Transverse colon (tissue), 4 donors: ENCODE data around the gene SLC6A8. TPM values are rescaled to one million over a fixed set of nuclear protein-coding genes. Genes with fewer than 3 reads are reported as not detected.

Source experiments
- DNase-seq: peaks from one replicate; pipeline ENCODE4 v3.0.0-alpha.2; 2019
- H3K27ac ChIP-seq, 4 donors: fragments of 200-600 bp; sonication (generic); 2 replicates each; pipeline ENCODE4 v1.5.1; 2016 to 2018; ENCODE audit warnings: inconsistent platforms in 4 of 4
- H3K27me3 ChIP-seq: fragments of 200-600 bp; sonication (generic); 2 replicates; pipeline ENCODE4 v1.5.1; 2017; ENCODE audit warnings: inconsistent platforms
- H3K36me3 ChIP-seq, 4 donors: fragments of 200-600 bp; sonication (generic); 2 replicates each; pipeline ENCODE4 v1.5.1; 2017 to 2019; ENCODE audit warnings: inconsistent platforms in 4 of 4
- H3K4me1 ChIP-seq, 4 donors: fragments of 200-600 bp; sonication (generic); 2 replicates each; pipeline ENCODE4 v1.5.1; 2017 to 2020; ENCODE audit warnings: inconsistent platforms in 4 of 4
- H3K4me3 ChIP-seq, 4 donors: fragments of 200-600 bp; sonication (generic); 1 replicate in 1 of 4; 2 replicates in 3 of 4; pipeline versions ENCODE4 v1.5.1 to v1.6.1; 2017 to 2019; ENCODE audit warnings: inconsistent platforms in 4 of 4
- H3K9me3 ChIP-seq, 2 donors: fragments of 200-600 bp; sonication (generic); 2 replicates each; pipeline ENCODE4 v1.5.1; 2017 to 2019; ENCODE audit warnings: inconsistent platforms in 2 of 2
- CTCF ChIP-seq, 5 experiments: fragments of 200-600 bp in 3 of 5; fragments of 450-650 bp in 2 of 5; sonication (generic) in 3 of 5; IDR thresholded peaks; 1 replicate in 2 of 5; 2 replicates in 3 of 5; pipeline ENCODE4 v1.5.1; 2016 to 2017; ENCODE audit warnings: antibody characterized with exemption in 5 of 5, inconsistent platforms in 3 of 5, mild to moderate bottlenecking in 2 of 5, moderate library complexity in 1 of 5
- EP300 ChIP-seq: sonication (generic); formaldehyde crosslinking; IDR thresholded peaks from one replicate; pipeline ENCODE4 v1.6.1; 2017; ENCODE audit warnings: antibody characterized with exemption, low read depth
- POLR2A ChIP-seq: fragments of 450-650 bp; IDR thresholded peaks from one replicate; pipeline ENCODE4 v1.6.1; 2016; ENCODE audit warnings: antibody characterized with exemption, mild to moderate bottlenecking, moderate library complexity
- POLR2AphosphoS5 ChIP-seq, 3 donors: sonication (generic); formaldehyde crosslinking; IDR thresholded peaks; one replicate each; pipeline ENCODE4 v1.6.1; 2016; ENCODE audit warnings: antibody characterized with exemption in 3 of 3
- WGBS, 2 donors: methylation state at CpG; one replicate each; pipeline ENCODE4 v1.1.5; 2018; ENCODE audit warnings: low coverage in 1 of 2; 5-methylcytosine and 5-hydroxymethylcytosine counted together
- in situ Hi-C, 4 donors: fragments of 200-750 bp; cut with MboI; loops; one replicate each; pipeline versions ENCODE4 v1.15.0 to v1.15.1; 2017; ENCODE audit warnings: low sequenced_read_pairs in 3 of 4, low pct_ligation_motif_present in 1 of 4, low pct_unique_long_range_greater_than_20kb in 1 of 4
- intact Hi-C: fragments of 100-400 bp; cut with DNase I; formaldehyde crosslinking; loops from one replicate; pipeline ENCODE4 v1.15.1; 2023; ENCODE audit warnings: low total_unique reads
- total RNA-seq, 4 donors: library from RNA; depleted of rRNA; stranded (reverse); fragments of >200 nt; gene quantifications; one replicate each; pipeline ENCODE4 v1.1.0, GENCODE V29; 2016

SLC6A8 gene
- total RNA-seq, 4 donors from 2014 or later: 61.1 to 332 (median 197) TPM

GRCh38 chrX:153667281-153667955 is 20.3 kb upstream of the SLC6A8 start:
- Histone ChIP-seq H3K36me3 (no peaks in the 10 kb centered on the region), H3K27ac (no peak overlapping the region), H3K9me3 (no peaks in the 10 kb centered on the region), H3K27me3 (peaks cover 16% of the 10 kb centered on the region), H3K4me1 (peaks cover 0 to 2% (median 0%) of the 10 kb centered on the region in 4 donors), H3K4me3 (peak overlapping the region in 1 of 4 donors; percentile 14)
- TF ChIP-seq EP300 (no peak), CTCF (IDR thresholded peaks at IDR 0.05) (no peak), POLR2A (no peak), POLR2AphosphoS5 (IDR thresholded peaks at IDR 0.05) (no peak)
- intact Hi-C loops (no loop called here), in situ Hi-C loops (loop anchor here (10.0 to 25.0 kb wide), 3 partner anchors 105 to 705 kb away; no protein-coding TSS in a partner anchor)
- 72% methylated on average over 11 of the region's 11 CpGs; no CpG with 5 or more reads in 1 of the 2 donors for WGBS, 2 donors
- no peak for DNase-seq

- peak overlapping the region in 1 of 4 donors; percentile 14 for H3K4me3 ChIP-seq
- no peaks in the 10 kb centered on the region for H3K9me3 ChIP-seq
- H3K27me3 ChIP-seq: peaks cover 20% of the 10 kb centered on the region
- intact Hi-C loops: no loop called here
- peak overlapping the region in 2 of 4 donors; percentile 34 to 51 for H3K27ac ChIP-seq
- in situ Hi-C loops: loop anchor here (10.0 to 25.0 kb wide), 3 partner anchors 106 to 706 kb away; no protein-coding TSS in a partner anchor
- TF ChIP-seq POLR2AphosphoS5 (IDR thresholded peaks at IDR 0.05): no peak
- TF ChIP-seq CTCF (IDR thresholded peaks at IDR 0.05): peak; percentile 54 to 71 (median 68)
- peak; percentile 82 for DNase-seq
- peaks cover 0 to 2% (median 0%) of the 10 kb centered on the region in 4 donors for H3K4me1 ChIP-seq
- H3K36me3 ChIP-seq: no peaks in the 10 kb centered on the region
- WGBS, 2 donors: 46% methylated on average over 14 of the region's 14 CpGs; no CpG with 5 or more reads in 1 of the 2 donors
Measured at GRCh38 chrX:153667956-153668396, 19.8 kb upstream of the SLC6A8 start.

GRCh38 chrX:153668423-153669173 is 19.1 kb upstream of the SLC6A8 start:
- intact Hi-C loops: no loop called here
- Histone ChIP-seq H3K27me3 (peaks cover 17% of the 10 kb centered on the region), H3K4me1 (peaks cover 0 to 2% (median 0%) of the 10 kb centered on the region in 4 donors), H3K4me3 (no peak overlapping the region), H3K36me3 (no peaks in the 10 kb centered on the region), H3K9me3 (no peaks in the 10 kb centered on the region), H3K27ac (peak overlapping the region in 2 of 4 donors; percentile 34 to 51)
- TF ChIP-seq EP300 (no peak), CTCF (IDR thresholded peaks at IDR 0.05) (no peak), POLR2A (no peak), POLR2AphosphoS5 (IDR thresholded peaks at IDR 0.05) (no peak)
- no peak for DNase-seq
- WGBS, 2 donors: 86% methylated on average over 10 of the region's 11 CpGs; no CpG with 5 or more reads in 1 of the 2 donors
- in situ Hi-C loops: loop anchor here (10.0 to 25.0 kb wide), 3 partner anchors 106 to 706 kb away; no protein-coding TSS in a partner anchor
